Fibroblast of villous mesenchyme (primary cell): Measurements from ENCODE around the gene CDC14A. TPM values are rescaled to one million over a fixed set of nuclear protein-coding genes. Genes with fewer than 3 reads are reported as not detected.

ENCODE experiments used
- DNase-seq: peaks from one replicate; pipeline ENCODE4 v3.0.0-alpha.2; 2010; ENCODE audit warnings: low read depth
- H3K4me3 ChIP-seq: 2 replicates; pipeline ENCODE4 v1.5.1; 2011; ENCODE audit warnings: low read depth, mild to moderate bottlenecking, low read length
- total RNA-seq: library from RNA; depleted of rRNA; stranded (reverse); fragments of >200 nt; gene quantifications from 2 replicates; pipeline ENCODE4 v1.2.3, GENCODE V29; 2012
- TF ChIP-seq, protein P1 (sequence below): IDR thresholded peaks from 2 replicates; pipeline ENCODE4 v1.5.1; 2012; ENCODE audit warnings: low read depth, mild to moderate bottlenecking, low read length; ENCODE audit not compliant: insufficient read depth

Gene CDC14A
- total RNA-seq, 1 donor: 5.2 TPM

DNA sequence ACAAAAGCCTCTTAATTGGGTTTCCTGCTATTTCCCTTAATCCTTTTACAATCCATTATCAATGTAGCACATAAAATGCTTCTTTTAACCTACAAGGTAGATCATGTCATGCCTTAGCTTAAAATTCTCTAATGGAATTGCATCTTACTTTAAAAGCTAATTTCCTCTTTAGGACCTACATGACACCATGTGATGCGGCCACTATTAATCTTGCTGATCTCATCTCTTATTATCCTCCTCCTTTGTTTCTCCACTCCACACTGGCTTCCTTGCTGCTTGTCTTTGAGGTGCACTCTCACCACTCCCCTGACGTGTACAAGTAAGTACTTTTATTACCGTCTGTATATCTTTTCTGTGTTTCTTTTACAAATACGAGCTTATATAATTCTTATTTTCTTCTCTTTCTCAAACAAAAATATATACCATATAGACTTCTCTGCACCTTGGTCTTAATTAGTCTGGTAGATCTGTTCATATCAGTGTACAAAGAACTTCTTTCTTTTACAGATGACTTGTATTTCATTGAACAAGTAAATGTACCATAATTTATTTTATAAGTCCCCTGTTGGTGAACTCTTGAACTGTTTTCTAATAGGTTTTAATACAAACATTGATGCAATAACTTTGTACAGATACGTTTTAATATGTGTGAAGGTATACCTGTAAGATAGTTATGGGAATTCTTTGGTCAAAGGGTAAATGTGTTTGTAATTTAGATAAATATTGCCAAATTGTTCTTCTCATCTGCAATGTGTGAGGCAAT, 213.8 kb downstream of the CDC14A start:
- TF ChIP-seq, protein P1, sequence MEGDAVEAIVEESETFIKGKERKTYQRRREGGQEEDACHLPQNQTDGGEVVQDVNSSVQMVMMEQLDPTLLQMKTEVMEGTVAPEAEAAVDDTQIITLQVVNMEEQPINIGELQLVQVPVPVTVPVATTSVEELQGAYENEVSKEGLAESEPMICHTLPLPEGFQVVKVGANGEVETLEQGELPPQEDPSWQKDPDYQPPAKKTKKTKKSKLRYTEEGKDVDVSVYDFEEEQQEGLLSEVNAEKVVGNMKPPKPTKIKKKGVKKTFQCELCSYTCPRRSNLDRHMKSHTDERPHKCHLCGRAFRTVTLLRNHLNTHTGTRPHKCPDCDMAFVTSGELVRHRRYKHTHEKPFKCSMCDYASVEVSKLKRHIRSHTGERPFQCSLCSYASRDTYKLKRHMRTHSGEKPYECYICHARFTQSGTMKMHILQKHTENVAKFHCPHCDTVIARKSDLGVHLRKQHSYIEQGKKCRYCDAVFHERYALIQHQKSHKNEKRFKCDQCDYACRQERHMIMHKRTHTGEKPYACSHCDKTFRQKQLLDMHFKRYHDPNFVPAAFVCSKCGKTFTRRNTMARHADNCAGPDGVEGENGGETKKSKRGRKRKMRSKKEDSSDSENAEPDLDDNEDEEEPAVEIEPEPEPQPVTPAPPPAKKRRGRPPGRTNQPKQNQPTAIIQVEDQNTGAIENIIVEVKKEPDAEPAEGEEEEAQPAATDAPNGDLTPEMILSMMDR: no peak
- H3K4me3 ChIP-seq: no peak overlapping the region
- no peak for DNase-seq

DNA sequence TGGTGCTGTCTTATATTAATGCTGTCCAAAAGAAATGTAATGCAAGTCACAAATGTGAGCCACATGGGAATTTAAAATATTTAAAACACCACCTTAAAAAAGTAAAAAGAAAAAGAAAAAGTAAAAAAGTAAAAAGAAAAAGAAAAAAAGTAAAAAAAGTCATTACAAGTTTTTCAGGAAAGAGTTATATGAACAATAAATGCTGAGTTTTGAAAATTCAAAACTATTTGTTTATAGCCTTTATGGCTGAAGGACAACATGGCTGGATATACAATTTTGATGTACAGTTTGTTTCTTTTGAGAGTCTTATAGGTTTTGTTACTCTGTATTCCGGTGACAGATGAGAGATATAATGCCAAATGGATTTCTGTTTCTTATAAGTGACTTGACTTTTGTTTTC, 214.8 kb downstream of the CDC14A start:
- TF ChIP-seq, protein P1: no peak
- no peak for DNase-seq
- no peak overlapping the region for H3K4me3 ChIP-seq

Other genes with a start within 250 kb of the CDC14A start
- 2.6 and 5.2 TPM in 2 replicates for gene SASS6, start 219.6 kb upstream of the CDC14A start, total RNA-seq
- gene TRMT13, start 219.3 kb upstream of the CDC14A start, total RNA-seq: 10.0 and 11.7 TPM in 2 replicates
- gene LRRC39, start 174.2 kb upstream of the CDC14A start, total RNA-seq: 0.32 TPM in 1 of 2 replicates, not detected in the other
- 4.2 and 6.0 TPM in 2 replicates for gene DBT, start 102.7 kb upstream of the CDC14A start, total RNA-seq
- gene RTCA, start 86.3 kb upstream of the CDC14A start, total RNA-seq: 31.1 and 32.5 TPM in 2 replicates
- gene GPR88, start 185.6 kb downstream of the CDC14A start, total RNA-seq: not detected in 2 replicates